22Rv1 (cell line): ENCODE results near the gene PTX4.

Source experiments
- H3K27ac ChIP-seq: fragments of 450-650 bp; 2 replicates; pipeline ENCODE4 v1.5.1; 2017
- ZFX ChIP-seq: fragments of 450-650 bp; IDR thresholded peaks from 2 replicates; pipeline ENCODE4 v1.6.1; 2017; ENCODE audit warnings: antibody characterized with exemption, borderline replicate concordance
- TF ChIP-seq, protein P1 (sequence below): fragments of 450-650 bp; IDR thresholded peaks from 2 replicates; pipeline ENCODE4 v1.5.1; 2017; ENCODE audit warnings: mild to moderate bottlenecking

The PTX4 gene

DNA sequence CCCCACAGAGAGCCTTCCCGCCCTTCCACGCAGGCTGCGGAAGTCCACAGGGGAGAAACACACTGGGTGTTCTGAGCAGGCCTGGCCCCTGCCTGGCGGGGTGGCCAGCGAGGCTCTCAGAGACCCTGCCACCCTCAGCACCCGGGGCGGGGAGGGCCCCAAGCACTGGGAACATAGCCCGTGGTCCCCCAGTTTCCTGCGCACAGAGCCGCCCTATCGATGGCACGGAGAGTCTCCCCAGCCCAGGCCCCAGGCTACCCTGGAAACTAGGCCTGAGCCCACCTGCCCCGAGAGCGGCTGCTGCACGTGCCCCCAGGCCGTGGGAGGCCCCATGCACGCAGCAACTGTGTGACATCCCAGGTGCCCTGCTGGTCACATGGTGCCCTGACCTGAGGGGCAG is 34.2 kb downstream of the PTX4 start:
- H3K27ac ChIP-seq, result no peak overlapping the region
- TF ChIP-seq ZFX, result no peak
- TF ChIP-seq, protein P1, sequence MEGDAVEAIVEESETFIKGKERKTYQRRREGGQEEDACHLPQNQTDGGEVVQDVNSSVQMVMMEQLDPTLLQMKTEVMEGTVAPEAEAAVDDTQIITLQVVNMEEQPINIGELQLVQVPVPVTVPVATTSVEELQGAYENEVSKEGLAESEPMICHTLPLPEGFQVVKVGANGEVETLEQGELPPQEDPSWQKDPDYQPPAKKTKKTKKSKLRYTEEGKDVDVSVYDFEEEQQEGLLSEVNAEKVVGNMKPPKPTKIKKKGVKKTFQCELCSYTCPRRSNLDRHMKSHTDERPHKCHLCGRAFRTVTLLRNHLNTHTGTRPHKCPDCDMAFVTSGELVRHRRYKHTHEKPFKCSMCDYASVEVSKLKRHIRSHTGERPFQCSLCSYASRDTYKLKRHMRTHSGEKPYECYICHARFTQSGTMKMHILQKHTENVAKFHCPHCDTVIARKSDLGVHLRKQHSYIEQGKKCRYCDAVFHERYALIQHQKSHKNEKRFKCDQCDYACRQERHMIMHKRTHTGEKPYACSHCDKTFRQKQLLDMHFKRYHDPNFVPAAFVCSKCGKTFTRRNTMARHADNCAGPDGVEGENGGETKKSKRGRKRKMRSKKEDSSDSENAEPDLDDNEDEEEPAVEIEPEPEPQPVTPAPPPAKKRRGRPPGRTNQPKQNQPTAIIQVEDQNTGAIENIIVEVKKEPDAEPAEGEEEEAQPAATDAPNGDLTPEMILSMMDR, result no peak

DNA sequence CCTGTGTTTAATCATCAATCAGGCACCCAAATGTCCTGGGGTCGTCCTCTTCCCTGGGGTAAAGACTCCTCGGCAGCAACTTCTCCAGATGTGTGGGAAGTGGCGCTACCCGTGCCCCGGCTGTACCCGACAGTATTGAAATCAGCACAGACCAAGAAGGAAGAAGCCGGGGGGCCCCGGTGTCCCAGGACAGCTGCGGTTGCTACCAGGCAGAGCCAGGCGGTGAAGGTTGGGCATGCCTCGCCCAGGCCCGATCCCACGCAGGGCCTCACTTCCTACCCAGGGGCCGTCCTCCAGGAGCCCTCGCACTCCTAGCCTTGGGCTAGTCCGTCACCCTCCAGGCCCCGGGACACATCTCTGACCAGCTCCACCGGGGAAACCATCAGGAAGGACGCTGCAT is 35.4 kb downstream of the PTX4 start:
- TF ChIP-seq, protein P1, result no peak
- TF ChIP-seq ZFX, result no peak
- H3K27ac ChIP-seq, result no peak overlapping the region

DNA sequence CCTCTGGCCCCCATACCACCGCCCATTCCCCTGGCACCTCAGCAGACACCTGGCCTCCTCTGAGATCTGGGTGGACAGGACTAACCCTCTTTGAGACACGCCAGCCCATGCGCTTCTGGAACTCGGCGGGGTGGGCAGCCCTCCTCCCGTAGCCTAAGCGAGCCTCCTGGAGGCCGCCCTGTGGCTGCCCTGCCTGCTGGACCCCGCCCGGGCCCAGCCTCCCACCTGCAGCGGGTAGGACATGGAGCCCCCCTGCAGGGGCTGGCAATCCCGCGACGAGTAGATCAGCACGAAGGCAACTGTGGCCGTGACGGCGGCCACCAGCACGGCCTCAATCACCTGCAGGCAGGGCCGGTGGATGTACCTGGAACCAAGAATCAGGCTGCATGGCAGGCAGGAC is 36.2 kb downstream of the PTX4 start:
- no peak for TF ChIP-seq ZFX
- H3K27ac ChIP-seq, result no peak overlapping the region

GRCh38 chr16:1451702-1452392 is 36.9 kb downstream of the PTX4 start:
- TF ChIP-seq ZFX, result no peak
- TF ChIP-seq, protein P1, result no peak

GRCh38 chr16:1450841-1451240 is 37.9 kb downstream of the PTX4 start:
- TF ChIP-seq, protein P1, result no peak
- no peak for TF ChIP-seq ZFX
- no peak overlapping the region for H3K27ac ChIP-seq

More at GRCh38 chr16:1451702-1452392, 36.9 kb downstream of the PTX4 start:
- no peak overlapping the region for H3K27ac ChIP-seq

GRCh38 chr16:1450218-1450617 is 38.5 kb downstream of the PTX4 start:
- TF ChIP-seq, protein P1, result peak; percentile 34; the same call in 1 of the 2 replicates
- TF ChIP-seq ZFX, result no peak
- H3K27ac ChIP-seq, result no peak overlapping the region

DNA sequence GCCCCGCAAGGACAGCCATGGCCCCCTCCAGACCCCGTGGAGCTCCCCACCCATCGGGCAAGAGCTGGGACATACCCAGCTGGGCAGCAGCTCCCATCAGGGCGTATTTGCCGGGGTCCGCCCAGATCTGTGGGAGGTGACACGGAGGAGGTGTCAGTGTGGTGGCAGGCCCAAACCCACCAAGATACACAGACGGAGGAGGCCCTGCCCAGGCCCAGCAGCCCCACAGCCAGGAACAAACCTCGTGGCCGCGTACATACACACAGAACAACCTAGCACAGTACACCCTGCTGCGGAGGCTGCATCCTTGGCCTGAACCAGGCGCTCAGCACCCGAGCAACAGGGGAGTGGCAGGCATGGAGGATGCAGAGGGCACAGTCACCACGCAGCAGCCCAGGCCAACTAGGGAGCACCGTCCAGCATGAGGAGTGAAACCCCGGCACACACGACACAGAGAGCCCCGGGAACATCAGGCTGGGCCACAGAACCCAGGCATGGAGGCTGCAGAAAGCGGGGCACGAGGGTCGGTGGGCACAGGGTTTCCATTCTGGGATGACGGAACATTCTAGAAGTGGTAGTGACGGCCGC is 39.4 kb downstream of the PTX4 start:
- H3K27ac ChIP-seq, result no peak overlapping the region
- TF ChIP-seq ZFX, result no peak
- TF ChIP-seq, protein P1, result no peak
